Heart right ventricle (tissue), 16 donors: ENCODE data around the gene POLR3H. TPM values are rescaled to one million over a fixed set of nuclear protein-coding genes. Genes with fewer than 3 reads are reported as not detected.

ENCODE experiments used
- ATAC-seq, 8 donors: fragments of 200-7000 bp; cut with Tn5 transposase; one replicate each; pipeline ENCODE4 v1.9.1; 2020; ENCODE audit warnings: mild to moderate bottlenecking in 8 of 8, moderate library complexity in 8 of 8, moderate number of reproducible peaks in 1 of 8
- DNase-seq, 2 donors: peaks; one replicate each; pipeline ENCODE4 v3.0.0-alpha.2; 2020
- H3K27ac ChIP-seq, 10 donors: fragments of 200-600 bp; sonication (generic) in 2 of 10; one replicate each; pipeline versions ENCODE4 v1.5.0 to v1.8.0; 2020 to 2022; ENCODE audit warnings: mild to moderate bottlenecking in 3 of 10
- H3K27me3 ChIP-seq, 7 donors: fragments of 200-600 bp; one replicate each; pipeline ENCODE4 v1.8.0; 2021 to 2022; ENCODE audit warnings: mild to moderate bottlenecking in 2 of 7
- H3K36me3 ChIP-seq, 9 donors: fragments of 200-600 bp; sonication (generic) in 1 of 9; one replicate each; pipeline versions ENCODE4 v1.5.0 to v1.8.0; 2020 to 2022; ENCODE audit warnings: mild to moderate bottlenecking in 2 of 9
- H3K4me1 ChIP-seq, 9 donors: fragments of 200-600 bp; sonication (generic) in 1 of 9; one replicate each; pipeline versions ENCODE4 v1.5.0 to v1.8.0; 2020 to 2022; ENCODE audit warnings: mild to moderate bottlenecking in 4 of 9
- H3K4me3 ChIP-seq, 10 donors: fragments of 200-600 bp; sonication (generic) in 2 of 10; one replicate each; pipeline versions ENCODE4 v1.5.0 to v1.8.0; 2020 to 2022; ENCODE audit warnings: mild to moderate bottlenecking in 7 of 10, moderate library complexity in 2 of 10
- H3K9me3 ChIP-seq, 11 donors: fragments of 200-600 bp in 10 of 11; sonication (generic) in 2 of 11; one replicate each; pipeline versions ENCODE4 v1.5.0 to v1.8.0; 2013 to 2022; ENCODE audit warnings: mild to moderate bottlenecking in 2 of 11, control low read depth in 1 of 11, moderate library complexity in 1 of 11
- CTCF ChIP-seq, 9 donors: fragments of 200-600 bp; sonication (generic) in 2 of 9; IDR thresholded peaks; one replicate each; pipeline versions ENCODE4 v1.5.0 to v1.8.0; 2021 to 2022; ENCODE audit warnings: antibody characterized with exemption in 9 of 9, mild to moderate bottlenecking in 5 of 9, moderate library complexity in 1 of 9
- whole genome bisulfite sequencing, 2 donors: extraction: QIAGEN DNeasy Blood & Tissue Kit; methylation state at CpG; one replicate each; pipeline ENCODE4 v1.1.7; 2013; ENCODE audit warnings: inconsistent platforms in 1 of 2; 5-methylcytosine and 5-hydroxymethylcytosine counted together
- intact Hi-C, 10 donors: fragments of 100-400 bp; cut with DNase I; formaldehyde crosslinking; loops; one replicate each; pipeline versions ENCODE4 v1.11.1 to v1.14.2; 2022
- polyA plus RNA-seq, 2 donors: library from polyadenylated mRNA; stranded (reverse); fragments of 200-250 nt; gene quantifications; one replicate each; pipeline ENCODE4 v1.2.3, GENCODE V29; 2013
- total RNA-seq, 10 donors: library from RNA; stranded (reverse); fragmentation: NEBNext Ultra II Directional in 3 of 10; extraction: Animal tissue kit (Norgen Biotek cat#: 25700) in 3 of 10; gene quantifications; one replicate each; pipeline versions ENCODE4 v1.2.1 to v1.2.4, GENCODE V29; 2021 to 2023
- donor health status: Arrhythmogenic right ventricular cardiomyopathy.
- donor health status: ischemic (EF 13 %, LVEDD 7.1; RV severe dilation, severe dysfunction).
- donor health status: healthy with polysubstance abuse.
- donor health status: DM: no; HTN: yes; CAD: no.
- donor health status: DM: no; HTN: no; CAD: no.
- donor health status: ischemic (EF 25% LVEDD 6.9; RV normal size, moderate dysfunction).
- donor health status: ischemic (EF 25% LVEDD 5.7; RV mildly dilated, moderate dysfunction).
- donor health status: healthy.
- donor health status: DM: yes; HTN: yes; CAD: no.
- donor health status: Ischemic cardiomyopathy.
- donor health status: ischemic (EF 35%, LVEDD 5.7; RV mildly dilated, moderate dysfunction).
- donor health status: nonischemic (EF 11% LVEDD 7.7; RV severe dilation, severe dysfunction).
- donor health status: DM: yes; HTN: yes; CAD: no.
- donor health status: PGD.
- donor health status: ischemic (EF 29% LVEDD 5.4; RV normal size, mild dysfunction).
- donor health status: nonischemic (EF 23%, LVEDD 6.1; RV moderate dilation, normal function).

The POLR3H gene
- total and polyA plus RNA-seq, 12 donors, result 13.3 to 34.9 (median 17.8) TPM

GRCh38 chr22:41523464-41524221 is 20.6 kb downstream of the POLR3H start:
- peak in 1 of 2 donors; percentile 45 for DNase-seq
- ATAC-seq, result peak; percentile 19 to 71 (median 60)
- WGBS, 2 donors, result 35 to 50% methylated on average over 21 of the region's 21 CpGs
- peaks cover 32 to 67% (median 49%) of the 10 kb centered on the region in 9 donors for H3K4me1 ChIP-seq
- intact Hi-C loops, result loop anchor here in 2 of 10 donors (10.0 kb wide), 1 partner anchor 49 kb away; no protein-coding TSS in a partner anchor
- peak in 1 of 9 donors; percentile 4 for TF ChIP-seq CTCF (IDR thresholded peaks at IDR 0.05)
- no peaks in the 10 kb centered on the region for H3K9me3 ChIP-seq
- H3K27me3 ChIP-seq, result no peaks in the 10 kb centered on the region
- H3K27ac ChIP-seq, result peak overlapping the region; percentile 71 to 90 (median 84)
- peaks cover 6 to 88% (median 47%) of the 10 kb centered on the region in 9 donors for H3K36me3 ChIP-seq
- peak overlapping the region in 1 of 10 donors; percentile 3 for H3K4me3 ChIP-seq

GRCh38 chr22:41522813-41523212 is 21.5 kb downstream of the POLR3H start:
- DNase-seq (no peak), ATAC-seq (no peak)
- Histone ChIP-seq H3K4me3 (no peak overlapping the region), H3K36me3 (peaks cover under 1 to 88% (median 40%) of the 10 kb centered on the region in 9 donors), H3K9me3 (no peaks in the 10 kb centered on the region), H3K27ac (peak overlapping the region; percentile 71 to 90 (median 84)), H3K4me1 (peaks cover 32 to 75% (median 53%) of the 10 kb centered on the region in 9 donors), H3K27me3 (no peaks in the 10 kb centered on the region)
- TF ChIP-seq CTCF (IDR thresholded peaks at IDR 0.05), result no peak
- 88 to 91% methylated on average over 9 of the region's 9 CpGs for WGBS, 2 donors
- intact Hi-C loops, result loop anchor here in 2 of 10 donors (10.0 kb wide), 1 partner anchor 48 kb away; no protein-coding TSS in a partner anchor

- peak overlapping the region in 4 of 10 donors; percentile 26 to 90 (median 86) for H3K27ac ChIP-seq
- 59 to 62% methylated on average over 3 of the region's 3 CpGs for WGBS, 2 donors
- no peaks in the 10 kb centered on the region for H3K27me3 ChIP-seq
- DNase-seq (no peak), ATAC-seq (peak in 1 of 8 donors; percentile 40)
- no peak overlapping the region for H3K4me3 ChIP-seq
- H3K9me3 ChIP-seq, result no peaks in the 10 kb centered on the region
- intact Hi-C loops, result loop anchor here in 2 of 10 donors (10.0 kb wide), 1 partner anchor 46 kb away; no protein-coding TSS in a partner anchor
- peaks cover 27 to 75% (median 49%) of the 10 kb centered on the region in 9 donors for H3K4me1 ChIP-seq
- no peak for TF ChIP-seq CTCF (IDR thresholded peaks at IDR 0.05)
- H3K36me3 ChIP-seq, result peaks cover 0 to 88% (median 26%) of the 10 kb centered on the region in 9 donors
These were observed 23.1 kb downstream of the POLR3H start for GRCh38 chr22:41521126-41521525.

GRCh38 chr22:41518048-41518347 is 26.3 kb downstream of the POLR3H start:
- peak in 1 of 9 donors; percentile 1 for TF ChIP-seq CTCF (IDR thresholded peaks at IDR 0.05)
- Histone ChIP-seq H3K4me3 (no peak overlapping the region), H3K36me3 (peaks cover 0 to 89% (median 37%) of the 10 kb centered on the region in 9 donors), H3K27ac (peak overlapping the region in 7 of 10 donors; percentile 23 to 70 (median 39)), H3K9me3 (no peaks in the 10 kb centered on the region), H3K27me3 (no peaks in the 10 kb centered on the region), H3K4me1 (peaks cover 0 to 62% (median 26%) of the 10 kb centered on the region in 9 donors)
- DNase-seq (no peak), ATAC-seq (no peak)
- WGBS, 2 donors, result 52 to 66% methylated on average over 7 of the region's 7 CpGs
- intact Hi-C loops, result loop anchor here in 7 of 10 donors (2.0 to 5.0 kb wide), 4 partner anchors 46 to 116 kb away; partner anchors contain the start of genes ACO2 (in 1 of the 7) and PHF5A (in 1 of the 7)
